HL-60 (cell line): ENCODE results near the gene TMPRSS4.

ENCODE experiments used
- CTCF ChIP-seq: IDR thresholded peaks from one replicate; pipeline ENCODE4 v1.5.1; 2011; ENCODE audit warnings: low read length, control low read depth, inconsistent platforms; ENCODE audit not compliant: insufficient read depth
- POLR2AphosphoS5 ChIP-seq: IDR thresholded peaks from 2 replicates; pipeline ENCODE4 v1.6.1; 2012; ENCODE audit warnings: low read depth
- SPI1 ChIP-seq: IDR thresholded peaks from 2 replicates; pipeline ENCODE4 v1.6.1; 2012; ENCODE audit warnings: low read depth, mild to moderate bottlenecking, borderline replicate concordance

GRCh38 chr11:118099838-118100556 is 23.1 kb downstream of the TMPRSS4 start:
- no peak for TF ChIP-seq CTCF
- TF ChIP-seq POLR2AphosphoS5 = no peak
- no peak for TF ChIP-seq SPI1
